Neural cell (in vitro differentiated cells): ENCODE results near the gene SLMAP. TPM values are rescaled to one million over a fixed set of nuclear protein-coding genes. Genes with fewer than 3 reads are reported as not detected.

ENCODE experiments used
- H2AFZ ChIP-seq: fragments of 200-600, 300-800 bp; sonication (generic), shearing (Covaris generic); 2 replicates; pipeline ENCODE4 v1.6.0; 2014; ENCODE audit warnings: low read depth, mild to moderate bottlenecking, antibody characterized with exemption, low read length, moderate library complexity
- H3F3A ChIP-seq: fragments of 200-600 bp; shearing (Covaris generic); 2 replicates; pipeline ENCODE4 v1.6.1; 2016; ENCODE audit warnings: mild to moderate bottlenecking, moderate library complexity, mixed read lengths, antibody characterized with exemption, low read length; ENCODE audit not compliant: insufficient read depth, poor library complexity, severe bottlenecking
- H3K27ac ChIP-seq: fragments of 200-600, 300-800 bp; sonication (generic), shearing (Covaris generic); 2 replicates; pipeline ENCODE4 v1.5.1; 2014; ENCODE audit warnings: mild to moderate bottlenecking, low read length, moderate library complexity
- H3K27me3 ChIP-seq: fragments of 300-800, 200-600 bp; sonication (generic), shearing (Covaris generic); 2 replicates; pipeline ENCODE4 v1.6.0; 2014; ENCODE audit warnings: mild to moderate bottlenecking, low read depth, low read length, moderate library complexity; ENCODE audit not compliant: insufficient read depth
- H3K36me3 ChIP-seq: fragments of 300-800, 200-600 bp; sonication (generic), shearing (Covaris generic); 2 replicates; pipeline ENCODE4 v1.5.1; 2014; ENCODE audit warnings: mild to moderate bottlenecking, antibody characterized with exemption, low read length, moderate library complexity; ENCODE audit not compliant: insufficient read depth
- H3K4me2 ChIP-seq: fragments of 300-800, 200-600 bp; sonication (generic), shearing (Covaris generic); 2 replicates; pipeline ENCODE4 v1.6.0; 2014; ENCODE audit warnings: mild to moderate bottlenecking, low read length
- H3K4me3 ChIP-seq: fragments of 300-800, 200-600 bp; sonication (generic), shearing (Covaris generic); 2 replicates; pipeline ENCODE4 v1.5.1; 2014; ENCODE audit warnings: mild to moderate bottlenecking, low read length, moderate library complexity
- H3K79me2 ChIP-seq: fragments of 200-600 bp; shearing (Covaris generic); replicated peaks from 2 replicates; pipeline ENCODE4 v1.6.0; 2014; ENCODE audit warnings: mild to moderate bottlenecking, low read length, moderate library complexity; ENCODE audit not compliant: insufficient read depth
- H3K9ac ChIP-seq: fragments of 300-800, 200-600 bp; sonication (generic), shearing (Covaris generic); 2 replicates; pipeline ENCODE4 v1.6.1; 2016; ENCODE audit warnings: mild to moderate bottlenecking, low read length, mixed read lengths
- H3K9me2 ChIP-seq: fragments of 200-600 bp; shearing (Covaris generic); 2 replicates; pipeline ENCODE4 v1.6.1; 2016; ENCODE audit warnings: mild to moderate bottlenecking, low read length, mixed read lengths; ENCODE audit not compliant: insufficient read depth
- H3K9me3 ChIP-seq: fragments of 200-600, 300-800 bp; sonication (generic), shearing (Covaris generic); 2 replicates; pipeline ENCODE4 v1.6.1; 2016; ENCODE audit warnings: mild to moderate bottlenecking, mixed run types, low read length, moderate library complexity, mixed read lengths
- H4K20me1 ChIP-seq: fragments of 200-600 bp; shearing (Covaris generic); 2 replicates; pipeline ENCODE4 v1.6.1; 2016; ENCODE audit warnings: mild to moderate bottlenecking, mixed run types; ENCODE audit not compliant: insufficient read depth
- CTCF ChIP-seq: fragments of 450-650 bp; IDR thresholded peaks from 2 replicates; pipeline ENCODE4 v1.5.1; 2014; ENCODE audit warnings: antibody characterized with exemption, mild to moderate bottlenecking, moderate library complexity; ENCODE audit not compliant: poor library complexity, severe bottlenecking
- EP300 ChIP-seq: fragments of 450-650 bp; conservative IDR thresholded peaks from 2 replicates; pipeline ENCODE4 v1.6.1; 2014; ENCODE audit warnings: antibody characterized with exemption, mild to moderate bottlenecking, moderate library complexity; ENCODE audit not compliant: poor library complexity, severe bottlenecking
- EZH2 ChIP-seq: fragments of 200-600, 300-800 bp; shearing (Covaris generic), sonication (generic); IDR thresholded peaks from 2 replicates; pipeline ENCODE4 v1.6.1; 2014; ENCODE audit warnings: antibody characterized with exemption, low read length, borderline replicate concordance, mild to moderate bottlenecking; ENCODE audit not compliant: insufficient read depth, poor library complexity, severe bottlenecking
- MXI1 ChIP-seq: fragments of 450-650 bp; conservative IDR thresholded peaks from 2 replicates; pipeline ENCODE4 v1.6.1; 2014; ENCODE audit warnings: antibody characterized with exemption, mild to moderate bottlenecking; ENCODE audit not compliant: poor library complexity, severe bottlenecking
- POLR2AphosphoS5 ChIP-seq: IDR thresholded peaks from 2 replicates; pipeline ENCODE4 v1.6.1; 2012
- RAD21 ChIP-seq: fragments of 450-650 bp; conservative IDR thresholded peaks from 2 replicates; pipeline ENCODE4 v1.6.1; 2014; ENCODE audit warnings: antibody characterized with exemption, mild to moderate bottlenecking, moderate library complexity
- SMC3 ChIP-seq: fragments of 450-650 bp; conservative IDR thresholded peaks from 2 replicates; pipeline ENCODE4 v1.6.1; 2014; ENCODE audit warnings: antibody characterized with exemption, mild to moderate bottlenecking, moderate library complexity; ENCODE audit not compliant: poor library complexity
- TAF1 ChIP-seq: IDR thresholded peaks from 2 replicates; pipeline ENCODE4 v1.6.1; 2012; ENCODE audit warnings: low read depth
- polyA plus RNA-seq: library from polyadenylated mRNA; depleted of rRNA; stranded (reverse); fragments of >200 nt; gene quantifications from 2 replicates; pipeline ENCODE4 v1.2.3, GENCODE V29; 2014
- TF ChIP-seq, protein P1 (sequence below): IDR thresholded peaks from 2 replicates; pipeline ENCODE4 v1.6.1; 2012; ENCODE audit warnings: borderline replicate concordance

Gene SLMAP
- polyA plus RNA-seq, 1 donor from 2014 or later = 42.1 TPM

DNA sequence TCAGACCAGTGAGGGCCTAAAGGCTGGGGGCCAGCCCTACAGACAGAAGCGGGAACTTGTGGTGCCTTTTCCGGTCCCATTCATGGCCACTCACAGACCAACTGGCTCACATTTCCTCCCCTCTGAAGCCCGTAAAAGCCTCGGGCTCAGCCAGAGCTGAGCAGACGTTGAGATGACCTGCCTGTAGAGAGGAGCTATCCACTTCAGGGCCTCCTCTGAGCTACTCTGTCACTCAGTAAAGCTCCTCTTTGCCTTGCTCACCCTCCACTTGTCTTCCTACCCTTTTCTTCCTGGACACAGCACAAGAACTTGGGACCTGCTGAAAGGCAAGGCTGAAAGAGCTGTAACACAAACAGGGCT is 53.5 kb downstream of the SLMAP start:
- Histone ChIP-seq H3K36me3 (no peaks in the 10 kb centered on the region), H3K4me2 (no peak overlapping the region), H3F3A (no peaks in the 10 kb centered on the region), H3K27ac (no peak overlapping the region), H3K9ac (no peak overlapping the region), H3K4me3 (no peak overlapping the region), H4K20me1 (no peaks in the 10 kb centered on the region), H2AFZ (no peak overlapping the region), H3K27me3 (no peaks in the 10 kb centered on the region), H3K79me2 (peaks cover 11% of the 10 kb centered on the region), H3K9me3 (peaks cover 11% of the 10 kb centered on the region), H3K9me2 (no peaks in the 10 kb centered on the region)
- TF ChIP-seq RAD21 (no peak), MXI1 (no peak), EP300 (no peak)

- no peak overlapping the region for H3K27ac ChIP-seq
- H3K9ac ChIP-seq = no peak overlapping the region
- peaks cover 11% of the 10 kb centered on the region for H3K79me2 ChIP-seq
- H3K4me2 ChIP-seq = no peak overlapping the region
- no peaks in the 10 kb centered on the region for H3K27me3 ChIP-seq
- H3K4me3 ChIP-seq = no peak overlapping the region
- H3F3A ChIP-seq = no peaks in the 10 kb centered on the region
- H3K9me3 ChIP-seq = peaks cover 11% of the 10 kb centered on the region
- TF ChIP-seq EZH2 (no peak), SMC3 (no peak), RAD21 (no peak), MXI1 (no peak), POLR2AphosphoS5 (no peak), TAF1 (no peak), CTCF (no peak), EP300 (no peak)
- TF ChIP-seq, protein P1, sequence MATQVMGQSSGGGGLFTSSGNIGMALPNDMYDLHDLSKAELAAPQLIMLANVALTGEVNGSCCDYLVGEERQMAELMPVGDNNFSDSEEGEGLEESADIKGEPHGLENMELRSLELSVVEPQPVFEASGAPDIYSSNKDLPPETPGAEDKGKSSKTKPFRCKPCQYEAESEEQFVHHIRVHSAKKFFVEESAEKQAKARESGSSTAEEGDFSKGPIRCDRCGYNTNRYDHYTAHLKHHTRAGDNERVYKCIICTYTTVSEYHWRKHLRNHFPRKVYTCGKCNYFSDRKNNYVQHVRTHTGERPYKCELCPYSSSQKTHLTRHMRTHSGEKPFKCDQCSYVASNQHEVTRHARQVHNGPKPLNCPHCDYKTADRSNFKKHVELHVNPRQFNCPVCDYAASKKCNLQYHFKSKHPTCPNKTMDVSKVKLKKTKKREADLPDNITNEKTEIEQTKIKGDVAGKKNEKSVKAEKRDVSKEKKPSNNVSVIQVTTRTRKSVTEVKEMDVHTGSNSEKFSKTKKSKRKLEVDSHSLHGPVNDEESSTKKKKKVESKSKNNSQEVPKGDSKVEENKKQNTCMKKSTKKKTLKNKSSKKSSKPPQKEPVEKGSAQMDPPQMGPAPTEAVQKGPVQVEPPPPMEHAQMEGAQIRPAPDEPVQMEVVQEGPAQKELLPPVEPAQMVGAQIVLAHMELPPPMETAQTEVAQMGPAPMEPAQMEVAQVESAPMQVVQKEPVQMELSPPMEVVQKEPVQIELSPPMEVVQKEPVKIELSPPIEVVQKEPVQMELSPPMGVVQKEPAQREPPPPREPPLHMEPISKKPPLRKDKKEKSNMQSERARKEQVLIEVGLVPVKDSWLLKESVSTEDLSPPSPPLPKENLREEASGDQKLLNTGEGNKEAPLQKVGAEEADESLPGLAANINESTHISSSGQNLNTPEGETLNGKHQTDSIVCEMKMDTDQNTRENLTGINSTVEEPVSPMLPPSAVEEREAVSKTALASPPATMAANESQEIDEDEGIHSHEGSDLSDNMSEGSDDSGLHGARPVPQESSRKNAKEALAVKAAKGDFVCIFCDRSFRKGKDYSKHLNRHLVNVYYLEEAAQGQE = no peak
- H4K20me1 ChIP-seq = no peaks in the 10 kb centered on the region
- H3K36me3 ChIP-seq = no peaks in the 10 kb centered on the region
- no peak overlapping the region for H2AFZ ChIP-seq
- H3K9me2 ChIP-seq = no peaks in the 10 kb centered on the region
These were observed 53.9 kb downstream of the SLMAP start for GRCh38 chr3:57810048-57810447.
